NOMO-1 (cell line): ENCODE measurements around the gene RNPEP.
"Not testable (repeated sequence)": the region's sequence is repeated elsewhere in the genome, so short reads cannot be mapped to it uniquely, and the experiment has no call there.

ENCODE experiments used
- DNase-seq, 2 experiments: peaks; one replicate each; lab custom pipeline; 2025; ENCODE audit not compliant: unreplicated experiment in 2 of 2; lab: John Stamatoyannopoulos, UW

The RNPEP gene

DNA sequence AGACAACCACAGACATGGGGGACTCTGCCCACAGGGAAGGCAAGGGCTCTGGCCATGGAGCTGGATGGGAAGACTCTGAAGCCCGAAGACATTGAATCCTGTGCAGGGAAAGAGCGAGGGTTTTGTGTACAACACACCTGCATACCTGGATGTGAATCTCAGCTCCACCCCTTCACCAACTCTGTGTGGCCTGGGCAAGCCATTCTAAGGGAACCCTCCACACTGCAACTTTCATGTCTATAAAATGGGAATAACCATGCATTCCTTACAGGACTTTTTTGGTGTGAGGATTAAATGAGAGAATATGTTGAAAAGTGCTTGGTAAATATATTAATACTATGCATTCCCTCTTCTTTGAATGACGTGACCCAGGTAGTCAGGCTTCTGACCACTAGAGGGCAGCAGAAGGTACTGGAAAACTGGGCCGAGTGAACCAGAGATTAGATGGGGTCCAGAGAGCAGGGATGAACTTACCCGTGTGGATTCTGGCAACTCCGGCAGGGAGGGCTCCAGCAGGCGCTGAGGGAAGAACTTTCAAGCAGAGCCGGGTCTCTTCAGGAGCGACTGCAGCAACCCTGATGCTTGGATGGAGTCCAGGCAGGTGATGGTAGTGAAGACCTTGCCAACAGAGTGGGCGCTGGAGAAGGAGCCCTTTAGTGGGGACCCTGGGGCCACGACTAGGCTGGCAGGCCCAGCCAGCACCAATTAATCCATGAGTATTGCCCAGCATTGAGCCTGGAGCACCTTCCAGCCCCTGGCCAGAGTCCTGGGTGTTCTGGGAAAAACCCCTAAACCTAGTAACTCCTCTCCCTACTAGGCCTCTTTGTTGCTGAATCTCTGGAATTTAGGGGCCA lies 27.1 kb downstream of the RNPEP start:
- peak; percentile 23 to 44 for DNase-seq

DNA sequence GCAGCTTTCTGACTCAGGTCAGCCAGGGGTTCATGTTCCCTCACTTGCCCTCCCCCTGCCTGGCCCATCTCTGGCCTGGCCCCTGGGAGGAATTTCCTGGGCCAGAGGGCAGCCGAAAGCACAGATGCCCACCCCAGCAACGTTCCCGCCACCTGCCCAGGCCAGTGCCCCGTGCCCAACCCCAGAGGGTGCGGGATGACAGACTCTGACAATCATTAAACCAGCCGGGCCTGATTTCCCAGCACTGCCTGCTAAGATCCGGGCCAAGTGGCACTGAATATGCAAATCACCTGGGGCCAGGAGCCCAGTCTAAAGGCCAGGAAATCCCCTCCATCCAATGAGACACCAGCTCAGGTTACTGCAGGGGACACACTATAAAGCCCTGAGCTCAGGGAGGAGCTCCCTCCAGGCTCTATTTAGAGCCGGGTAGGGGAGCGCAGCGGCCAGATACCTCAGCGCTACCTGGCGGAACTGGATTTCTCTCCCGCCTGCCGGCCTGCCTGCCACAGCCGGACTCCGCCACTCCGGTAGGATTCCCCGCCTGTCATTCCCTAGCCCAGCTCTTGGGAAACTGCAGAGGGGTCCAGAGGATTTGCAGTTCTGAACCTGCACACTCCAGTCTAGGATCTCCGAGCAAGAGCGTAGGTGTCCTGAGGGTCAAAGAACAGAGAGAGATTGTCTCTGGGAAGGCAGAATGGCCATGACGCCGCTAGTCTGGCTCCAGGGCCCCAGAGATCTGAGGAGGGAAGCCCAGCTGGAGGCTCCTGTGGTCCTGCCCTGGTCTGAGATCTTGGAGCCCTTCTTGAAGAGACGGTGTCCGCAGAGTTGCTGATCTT lies 27.9 kb downstream of the RNPEP start, which contains the start of gene ELF3:
Gene ELF3 (plus strand): TSS at position 408 of the 836 bp plus-strand sequence. CDS start 550 bp downstream, outside the sequence.
- DNase-seq, result no peak

DNA sequence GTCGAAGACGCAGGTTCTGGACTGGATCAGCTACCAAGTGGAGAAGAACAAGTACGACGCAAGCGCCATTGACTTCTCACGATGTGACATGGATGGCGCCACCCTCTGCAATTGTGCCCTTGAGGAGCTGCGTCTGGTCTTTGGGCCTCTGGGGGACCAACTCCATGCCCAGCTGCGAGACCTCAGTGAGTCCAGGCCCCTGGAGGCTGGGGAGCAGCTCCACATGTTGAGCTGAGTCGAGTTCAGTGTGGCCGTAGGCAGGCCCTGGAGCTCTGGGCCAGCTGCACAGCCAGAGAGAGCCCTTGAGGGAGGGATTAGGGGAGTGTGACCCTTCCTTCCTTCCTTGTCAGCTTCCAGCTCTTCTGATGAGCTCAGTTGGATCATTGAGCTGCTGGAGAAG lies 29.5 kb downstream of the RNPEP start:
- DNase-seq, result no peak

DNA sequence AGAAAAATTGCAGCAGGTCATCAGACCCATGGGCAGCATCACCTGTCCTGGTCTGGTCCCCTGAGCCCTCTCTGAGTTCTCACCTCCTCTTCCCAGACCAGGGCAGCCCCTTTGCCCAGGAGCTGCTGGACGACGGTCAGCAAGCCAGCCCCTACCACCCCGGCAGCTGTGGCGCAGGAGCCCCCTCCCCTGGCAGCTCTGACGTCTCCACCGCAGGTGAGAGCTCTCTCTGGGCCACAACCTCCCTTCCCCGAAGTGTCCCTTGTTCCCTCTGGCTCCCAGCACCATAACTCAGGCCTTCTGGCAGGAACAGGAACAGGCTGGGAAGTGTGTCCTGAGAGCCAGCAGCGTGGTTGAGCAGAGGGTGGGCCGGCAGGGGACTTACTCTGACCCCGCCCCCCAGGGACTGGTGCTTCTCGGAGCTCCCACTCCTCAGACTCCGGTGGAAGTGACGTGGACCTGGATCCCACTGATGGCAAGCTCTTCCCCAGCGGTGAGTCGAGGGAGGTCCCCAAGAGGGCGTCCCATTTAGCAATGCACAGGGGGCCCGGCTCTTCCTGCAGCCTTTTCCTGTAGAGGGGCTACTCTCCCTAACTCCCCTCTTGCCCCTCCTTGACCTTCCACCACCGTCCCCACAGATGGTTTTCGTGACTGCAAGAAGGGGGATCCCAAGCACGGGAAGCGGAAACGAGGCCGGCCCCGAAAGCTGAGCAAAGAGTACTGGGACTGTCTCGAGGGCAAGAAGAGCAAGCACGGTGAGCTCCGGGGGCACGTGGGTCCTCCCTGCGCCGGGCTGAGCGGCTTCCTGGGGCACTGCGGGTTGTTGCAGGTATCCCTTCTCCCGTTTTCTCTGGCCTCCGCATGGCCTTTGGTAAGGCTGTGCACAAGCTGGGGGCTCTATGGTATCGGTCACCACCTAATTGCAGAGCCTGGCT lies 30.4 kb downstream of the RNPEP start:
- DNase-seq, result no peak

DNA sequence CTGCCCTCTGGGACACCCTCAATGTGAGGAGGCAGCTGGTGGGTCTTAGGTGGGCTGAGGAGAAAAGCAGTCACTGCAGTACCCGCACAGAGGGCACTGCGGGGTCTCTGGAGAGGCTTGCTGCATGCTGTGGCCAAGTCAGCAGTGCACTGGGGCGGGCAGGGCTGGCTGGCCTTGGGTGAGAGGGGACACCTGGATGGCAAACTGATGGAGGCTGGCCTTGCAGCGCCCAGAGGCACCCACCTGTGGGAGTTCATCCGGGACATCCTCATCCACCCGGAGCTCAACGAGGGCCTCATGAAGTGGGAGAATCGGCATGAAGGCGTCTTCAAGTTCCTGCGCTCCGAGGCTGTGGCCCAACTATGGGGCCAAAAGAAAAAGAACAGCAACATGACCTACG lies 31.2 kb downstream of the RNPEP start:
- no peak for DNase-seq

DNA sequence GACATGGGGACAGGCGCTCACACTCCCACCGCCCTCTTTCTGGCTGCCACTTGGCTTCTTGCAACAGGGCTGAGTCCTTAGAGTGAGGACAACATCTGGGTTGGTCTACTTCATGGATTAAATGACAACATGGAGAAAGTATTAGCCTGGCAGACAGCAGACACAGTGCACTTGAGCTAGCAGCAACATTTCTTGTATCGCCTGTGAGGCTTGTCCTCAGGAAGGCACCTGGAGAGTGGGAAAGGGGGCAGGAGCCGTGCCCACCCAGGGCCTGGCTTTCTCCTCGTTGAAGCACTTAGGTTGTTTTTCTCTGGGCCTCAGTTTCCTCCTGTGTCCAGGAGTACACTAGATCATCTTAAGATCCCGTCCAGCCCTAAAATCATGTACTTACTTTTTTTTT lies 31.6 kb downstream of the RNPEP start:
- DNase-seq, result no peak

DNA sequence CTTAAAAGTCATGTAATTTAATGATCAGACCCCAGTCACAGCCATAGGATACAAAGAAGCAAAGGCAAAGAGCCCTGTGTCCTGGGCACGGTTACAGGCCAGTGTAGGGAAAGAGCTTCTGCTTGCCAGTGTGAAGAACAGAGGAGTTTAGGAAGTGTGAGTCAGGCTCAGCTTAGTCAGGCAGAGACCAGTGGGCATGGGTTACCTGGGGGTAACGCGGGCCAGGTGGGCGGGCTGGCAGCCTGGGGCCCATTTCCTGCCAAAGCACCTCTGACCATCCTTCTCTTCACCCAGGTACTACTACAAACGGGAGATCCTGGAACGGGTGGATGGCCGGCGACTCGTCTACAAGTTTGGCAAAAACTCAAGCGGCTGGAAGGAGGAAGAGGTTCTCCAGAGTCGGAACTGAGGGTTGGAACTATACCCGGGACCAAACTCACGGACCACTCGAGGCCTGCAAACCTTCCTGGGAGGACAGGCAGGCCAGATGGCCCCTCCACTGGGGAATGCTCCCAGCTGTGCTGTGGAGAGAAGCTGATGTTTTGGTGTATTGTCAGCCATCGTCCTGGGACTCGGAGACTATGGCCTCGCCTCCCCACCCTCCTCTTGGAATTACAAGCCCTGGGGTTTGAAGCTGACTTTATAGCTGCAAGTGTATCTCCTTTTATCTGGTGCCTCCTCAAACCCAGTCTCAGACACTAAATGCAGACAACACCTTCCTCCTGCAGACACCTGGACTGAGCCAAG lies 32.6 kb downstream of the RNPEP start:
- DNase-seq, result no peak

DNA sequence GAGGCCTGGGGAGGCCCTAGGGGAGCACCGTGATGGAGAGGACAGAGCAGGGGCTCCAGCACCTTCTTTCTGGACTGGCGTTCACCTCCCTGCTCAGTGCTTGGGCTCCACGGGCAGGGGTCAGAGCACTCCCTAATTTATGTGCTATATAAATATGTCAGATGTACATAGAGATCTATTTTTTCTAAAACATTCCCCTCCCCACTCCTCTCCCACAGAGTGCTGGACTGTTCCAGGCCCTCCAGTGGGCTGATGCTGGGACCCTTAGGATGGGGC lies 33.2 kb downstream of the RNPEP start:
- no peak for DNase-seq

DNA sequence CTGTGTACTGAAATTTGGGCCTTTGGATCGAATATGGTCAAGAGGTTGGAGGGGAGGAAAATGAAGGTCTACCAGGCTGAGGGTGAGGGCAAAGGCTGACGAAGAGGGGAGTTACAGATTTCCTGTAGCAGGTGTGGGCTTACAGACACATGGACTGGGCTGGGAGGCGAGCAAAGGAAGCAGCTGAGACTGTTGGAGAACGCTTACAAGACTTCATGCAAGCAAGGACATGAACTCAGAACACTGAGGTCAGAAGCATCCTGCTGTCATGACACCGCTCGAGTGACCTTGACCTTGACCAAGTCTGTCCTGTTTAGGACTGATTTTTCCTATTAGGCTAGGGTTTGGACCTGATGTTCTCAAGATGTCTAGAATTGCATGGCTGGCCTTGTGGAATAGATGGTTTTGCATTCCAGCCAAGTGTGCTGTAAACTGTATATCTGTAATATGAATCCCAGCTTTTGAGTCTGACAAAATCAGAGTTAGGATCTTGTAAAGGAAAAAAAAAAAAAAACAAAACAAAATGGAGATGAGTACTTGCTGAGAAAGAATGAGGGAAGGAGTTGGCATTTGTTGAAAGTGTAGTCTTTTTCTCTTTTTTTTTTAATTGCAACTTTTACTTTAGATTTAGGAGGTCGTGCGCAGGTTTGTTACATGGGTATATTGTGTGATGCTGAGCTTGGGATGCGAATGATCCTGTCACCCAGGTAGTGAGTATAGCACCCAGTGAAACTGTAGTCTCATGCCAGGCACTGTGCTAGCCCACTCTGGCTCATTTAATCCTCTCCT lies 33.8 kb downstream of the RNPEP start:
- no peak for DNase-seq

DNA sequence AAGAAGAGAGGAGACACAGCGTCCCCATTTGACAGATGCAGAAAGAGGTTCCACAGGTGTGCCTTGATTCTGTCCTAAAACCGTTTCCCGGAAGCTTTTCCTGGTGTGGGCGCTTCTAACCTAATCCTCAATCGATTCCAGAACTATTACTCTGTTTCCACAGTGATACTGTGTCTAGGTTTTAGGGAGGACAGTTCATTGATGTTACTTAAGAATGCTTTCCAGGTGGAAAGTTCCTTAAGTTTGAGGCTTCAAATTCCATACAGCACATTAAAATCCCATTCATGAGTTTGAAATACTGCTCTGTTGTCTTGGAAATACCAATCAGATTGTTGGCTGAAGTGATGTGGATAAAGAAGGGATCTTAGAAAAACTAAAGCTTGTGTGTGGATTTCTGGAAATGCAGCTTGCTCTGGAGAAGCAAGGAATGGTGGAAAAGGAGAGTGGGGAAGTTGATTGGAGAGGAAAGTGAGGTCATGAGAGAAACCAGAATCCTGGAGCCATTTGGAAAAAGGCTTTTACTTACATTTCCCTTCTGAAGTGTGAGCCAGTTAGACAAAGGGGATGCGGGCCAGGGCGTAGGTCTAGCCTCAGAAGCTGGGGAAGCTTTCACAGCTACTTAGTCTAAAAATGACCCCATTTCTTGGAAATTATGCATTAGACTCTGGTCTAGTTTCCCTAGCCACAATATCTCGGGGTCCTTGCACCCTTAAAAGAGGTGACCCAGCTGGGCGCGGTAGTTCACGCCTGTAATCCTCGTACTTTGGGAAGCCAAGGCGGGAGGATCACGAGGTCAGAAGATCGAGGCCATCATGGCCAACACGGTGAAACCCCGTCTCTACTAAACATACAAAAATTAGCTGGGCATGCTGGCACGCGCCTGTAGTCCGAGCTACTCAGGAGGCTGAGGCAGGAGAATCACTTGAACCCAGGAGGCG lies 34.6 kb downstream of the RNPEP start:
- no peak for DNase-seq

DNA sequence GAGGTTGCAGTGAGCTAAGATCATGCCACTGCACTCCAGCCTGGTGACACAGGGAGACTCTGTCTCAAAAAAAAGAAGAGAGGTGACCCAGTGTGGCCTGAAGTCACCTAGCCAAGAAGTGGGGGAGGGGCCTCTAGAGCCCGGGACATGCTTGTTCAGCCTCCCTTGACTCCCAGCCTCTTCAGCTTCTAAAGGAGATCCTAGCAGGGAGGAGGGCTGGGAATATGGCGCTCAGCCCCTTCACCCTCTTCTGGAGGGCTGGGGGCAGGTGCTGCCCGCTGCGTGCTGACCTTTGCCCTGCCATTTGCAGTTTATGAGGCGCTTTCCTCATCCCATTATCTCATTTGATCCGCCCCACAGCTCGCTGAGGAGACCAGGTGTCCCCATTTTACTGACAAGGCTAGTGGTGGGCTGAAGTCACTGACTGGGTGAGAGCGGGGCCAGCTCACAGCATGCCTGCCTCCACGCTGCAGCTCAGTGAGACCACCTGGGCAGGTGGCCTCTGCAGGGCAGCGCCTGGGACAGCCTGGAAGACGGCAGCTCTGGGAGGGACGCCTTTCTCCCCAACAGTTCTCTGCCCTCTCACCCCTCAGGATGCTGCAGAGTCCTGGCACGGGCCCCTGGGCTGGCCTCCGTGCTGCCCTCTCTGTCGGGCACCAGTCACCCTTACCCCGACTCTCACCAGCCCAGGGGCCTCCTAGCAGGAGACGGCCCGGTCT lies 35.5 kb downstream of the RNPEP start:
- no peak for DNase-seq

DNA sequence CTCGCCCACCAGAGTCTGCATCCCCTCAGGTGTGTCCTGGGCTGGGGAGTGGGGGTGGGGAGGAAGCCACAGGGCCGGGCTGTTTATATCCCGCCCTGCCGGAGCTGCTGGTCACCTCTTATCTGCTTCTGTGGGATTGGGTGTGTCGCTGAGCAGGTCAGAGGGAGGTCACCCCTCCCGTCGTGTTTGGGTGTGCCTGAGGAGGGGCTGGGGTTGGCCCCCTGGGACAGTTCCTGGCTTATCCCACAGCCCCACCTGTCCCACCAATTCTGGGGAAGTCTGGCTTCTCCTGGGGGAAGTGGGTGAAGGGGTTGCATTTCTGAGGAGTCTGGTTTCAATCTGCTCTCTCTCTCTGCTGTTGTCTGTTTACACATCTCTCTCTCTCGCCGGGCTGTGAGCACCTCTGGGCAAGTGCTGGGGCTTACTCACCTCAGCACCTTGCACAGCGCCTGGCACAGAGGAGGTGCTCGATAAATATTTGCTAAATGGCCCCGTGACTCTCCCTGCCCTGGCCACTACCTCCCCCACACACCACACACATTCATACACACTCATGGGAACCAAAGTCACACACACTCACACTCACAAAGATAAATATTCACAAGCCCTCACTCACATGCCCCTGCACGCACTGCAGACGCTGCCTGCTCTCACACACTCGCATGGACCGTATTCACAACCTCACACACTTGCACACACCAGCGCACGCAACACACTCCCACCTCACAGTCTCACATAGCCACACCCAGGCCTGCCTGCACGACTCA lies 36.2 kb downstream of the RNPEP start:
- DNase-seq, result no peak

DNA sequence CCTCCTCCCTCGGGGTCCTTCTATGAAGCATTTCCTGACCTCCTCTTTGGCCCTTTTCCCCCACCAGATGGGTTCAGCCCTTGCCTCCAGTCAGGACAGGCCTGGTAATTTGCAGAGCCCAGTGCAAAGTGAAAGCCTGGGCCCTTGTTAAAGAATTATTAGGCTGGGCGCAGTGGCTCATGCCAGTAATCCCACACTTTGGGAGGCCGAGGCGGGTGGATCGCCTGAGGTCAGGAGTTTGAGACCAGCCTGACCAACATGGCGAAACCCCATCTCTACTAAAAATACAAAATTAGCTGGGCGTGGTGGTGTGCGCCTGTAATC lies 36.7 kb downstream of the RNPEP start:
- DNase-seq, result not testable (repeated sequence)

DNA sequence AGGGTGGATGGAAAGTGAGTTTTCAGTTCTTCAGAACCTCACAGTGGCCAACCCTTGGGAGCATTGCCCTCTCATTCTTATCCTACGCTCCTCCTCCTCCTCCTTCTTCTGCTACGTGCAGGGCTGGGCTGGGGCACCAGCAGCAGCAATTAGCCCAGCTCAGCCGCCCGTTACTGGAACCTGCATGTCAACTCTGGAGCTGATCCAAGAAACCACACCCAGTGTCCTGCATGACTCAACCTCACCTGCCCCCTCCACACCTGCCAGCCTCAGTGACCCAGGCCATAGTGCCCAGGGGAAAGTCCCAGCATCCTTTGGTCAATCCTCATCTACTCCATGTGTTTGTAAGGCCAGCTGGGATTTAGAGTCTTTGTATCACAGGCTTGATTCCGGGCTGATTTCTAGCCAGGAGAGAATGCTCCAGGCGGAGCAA lies 40.6 kb downstream of the RNPEP start:
- no peak for DNase-seq

DNA sequence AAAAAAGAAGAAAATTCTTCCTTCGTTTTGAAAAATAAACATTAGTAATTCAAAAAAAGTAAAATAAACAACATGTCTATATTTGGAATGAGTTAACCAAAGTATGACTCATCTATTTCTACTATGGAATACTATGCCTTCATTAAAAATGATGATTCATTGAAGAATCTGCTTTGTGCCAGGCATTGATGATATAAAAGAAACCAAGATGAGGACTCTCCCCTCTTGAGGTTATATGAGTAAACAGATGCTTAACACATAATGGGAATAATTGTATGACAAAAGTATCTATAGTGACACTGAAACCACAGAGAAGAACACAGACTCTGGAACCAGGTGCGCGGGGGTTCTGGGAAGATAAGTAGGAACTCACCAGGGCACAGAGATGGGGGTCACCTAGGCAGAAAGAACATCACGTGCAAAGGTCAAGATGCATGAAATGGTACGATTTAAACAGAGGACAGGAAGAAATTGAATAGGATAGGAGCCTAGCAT lies 46.8 kb downstream of the RNPEP start:
- no peak for DNase-seq

DNA sequence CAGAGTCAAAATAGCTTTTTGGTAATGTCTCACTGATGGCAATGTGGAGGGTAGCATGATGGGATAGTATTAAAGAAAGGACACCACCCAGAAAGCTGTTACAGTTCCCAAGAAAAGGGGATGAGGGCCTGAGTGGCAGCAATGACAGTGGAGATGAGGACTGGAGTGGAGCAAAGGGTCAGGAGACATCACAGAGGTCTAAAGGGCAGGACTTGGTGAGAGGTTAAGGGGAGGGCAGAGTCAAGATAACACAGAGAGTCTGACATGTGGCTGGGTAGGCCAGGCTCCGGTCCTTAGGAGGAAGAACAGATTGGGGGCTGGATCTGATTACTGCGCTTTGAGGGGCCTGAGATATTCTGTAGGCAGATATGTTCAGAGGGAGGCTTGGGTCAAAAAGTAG lies 47.3 kb downstream of the RNPEP start:
- no peak for DNase-seq

DNA sequence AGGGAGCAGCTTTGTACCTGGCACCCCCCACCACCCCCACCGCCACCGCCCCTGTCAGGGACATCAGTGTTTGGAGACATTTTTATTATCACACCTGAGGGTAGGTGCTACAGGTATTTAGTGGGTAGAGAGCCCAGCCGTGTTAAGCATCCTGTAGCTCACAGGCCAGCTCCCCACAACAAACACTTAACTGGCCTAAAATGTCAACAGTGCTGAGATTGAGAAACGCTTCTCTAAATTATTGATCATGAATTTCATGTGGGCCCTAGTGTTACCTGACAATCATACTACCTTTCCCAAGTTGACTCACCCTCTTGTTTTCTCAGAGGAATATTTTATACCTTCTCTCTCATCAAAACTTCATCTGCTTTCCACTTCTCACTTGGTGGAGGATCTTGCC lies 49.3 kb downstream of the RNPEP start:
- no peak for DNase-seq
